ENCODE data around the gene CD38. TPM values are rescaled to one million over a fixed set of nuclear protein-coding genes. Genes with fewer than 3 reads are reported as not detected.

The CD38 gene
- total RNA-seq, 1 donor from 2014 or later, result not detected

DNA sequence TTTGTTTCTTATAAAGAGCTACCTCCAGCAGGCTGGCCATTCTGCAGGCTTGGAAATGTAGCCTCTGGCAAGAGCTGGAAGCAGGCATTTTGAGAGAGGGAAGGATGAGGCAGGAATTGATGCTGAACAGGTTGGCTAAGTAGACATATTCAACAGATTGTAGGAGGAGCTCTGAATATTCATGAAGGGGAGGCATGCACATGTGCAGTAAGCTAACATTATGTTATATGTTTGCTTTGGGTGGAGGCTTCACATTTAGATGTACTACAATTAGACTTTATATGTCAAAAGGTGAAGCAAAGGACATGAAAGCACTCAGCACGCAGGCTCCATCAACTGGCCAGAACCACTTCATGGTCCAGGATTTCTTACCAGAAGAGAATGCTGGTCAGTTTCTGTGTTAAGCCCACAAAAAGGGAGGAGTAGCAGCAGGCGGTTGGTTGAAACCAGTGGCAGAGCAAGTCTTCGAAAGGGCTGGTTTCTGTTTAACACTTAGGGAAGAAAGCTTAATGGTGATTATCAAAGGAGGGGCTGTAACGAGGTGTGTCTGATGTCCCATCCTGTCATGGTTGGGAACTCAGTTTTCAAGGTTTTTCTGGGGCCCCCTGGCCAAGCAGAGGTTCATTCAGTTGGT, 105.6 kb downstream of the CD38 start:
- Histone ChIP-seq H3K4me3 (ENCODE audit: low read depth, low read length) (no peak overlapping the region), H3K27me3 (ENCODE audit: control insufficient read depth, insufficient read depth, low read length) (no peaks in the 10 kb centered on the region), H3K36me3 (ENCODE audit: control insufficient read depth, insufficient read depth, low read length) (no peaks in the 10 kb centered on the region)
- TF ChIP-seq, protein P1, sequence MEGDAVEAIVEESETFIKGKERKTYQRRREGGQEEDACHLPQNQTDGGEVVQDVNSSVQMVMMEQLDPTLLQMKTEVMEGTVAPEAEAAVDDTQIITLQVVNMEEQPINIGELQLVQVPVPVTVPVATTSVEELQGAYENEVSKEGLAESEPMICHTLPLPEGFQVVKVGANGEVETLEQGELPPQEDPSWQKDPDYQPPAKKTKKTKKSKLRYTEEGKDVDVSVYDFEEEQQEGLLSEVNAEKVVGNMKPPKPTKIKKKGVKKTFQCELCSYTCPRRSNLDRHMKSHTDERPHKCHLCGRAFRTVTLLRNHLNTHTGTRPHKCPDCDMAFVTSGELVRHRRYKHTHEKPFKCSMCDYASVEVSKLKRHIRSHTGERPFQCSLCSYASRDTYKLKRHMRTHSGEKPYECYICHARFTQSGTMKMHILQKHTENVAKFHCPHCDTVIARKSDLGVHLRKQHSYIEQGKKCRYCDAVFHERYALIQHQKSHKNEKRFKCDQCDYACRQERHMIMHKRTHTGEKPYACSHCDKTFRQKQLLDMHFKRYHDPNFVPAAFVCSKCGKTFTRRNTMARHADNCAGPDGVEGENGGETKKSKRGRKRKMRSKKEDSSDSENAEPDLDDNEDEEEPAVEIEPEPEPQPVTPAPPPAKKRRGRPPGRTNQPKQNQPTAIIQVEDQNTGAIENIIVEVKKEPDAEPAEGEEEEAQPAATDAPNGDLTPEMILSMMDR (IDR thresholded peaks at IDR 0.05; ENCODE audit: insufficient read depth, low read length, severe bottlenecking), result no peak
- DNase-seq (ENCODE audit: low read depth) (no peak), FAIRE-seq (no peak)

DNA sequence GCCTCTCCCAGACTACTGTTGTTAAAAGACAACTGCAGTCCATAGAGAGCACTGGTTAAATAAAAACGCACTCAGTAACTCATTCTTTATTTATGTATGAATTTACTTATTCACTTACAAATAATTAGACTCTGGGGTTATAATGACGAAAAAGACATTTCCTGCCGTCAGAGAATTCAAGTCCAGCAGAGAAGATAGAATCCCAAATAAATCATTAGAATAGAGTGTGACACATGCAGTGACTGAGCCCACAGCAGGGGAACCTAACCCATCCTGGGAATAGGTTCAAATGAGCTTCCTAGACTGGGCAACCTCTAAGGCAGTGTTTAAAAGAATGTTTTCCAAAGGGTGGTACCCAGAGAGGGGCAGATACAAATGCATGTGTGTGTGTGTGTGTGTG, 106.5 kb downstream of the CD38 start:
- no peak for DNase-seq (ENCODE audit: low read depth)
- no peak overlapping the region for H3K4me3 ChIP-seq (ENCODE audit: low read depth, low read length)
- TF ChIP-seq, protein P1 (IDR thresholded peaks at IDR 0.05; ENCODE audit: insufficient read depth, low read length, severe bottlenecking), result no peak
- H3K27me3 ChIP-seq (ENCODE audit: control insufficient read depth, insufficient read depth, low read length), result no peaks in the 10 kb centered on the region
- H3K36me3 ChIP-seq (ENCODE audit: control insufficient read depth, insufficient read depth, low read length), result no peaks in the 10 kb centered on the region
- no peak for FAIRE-seq

DNA sequence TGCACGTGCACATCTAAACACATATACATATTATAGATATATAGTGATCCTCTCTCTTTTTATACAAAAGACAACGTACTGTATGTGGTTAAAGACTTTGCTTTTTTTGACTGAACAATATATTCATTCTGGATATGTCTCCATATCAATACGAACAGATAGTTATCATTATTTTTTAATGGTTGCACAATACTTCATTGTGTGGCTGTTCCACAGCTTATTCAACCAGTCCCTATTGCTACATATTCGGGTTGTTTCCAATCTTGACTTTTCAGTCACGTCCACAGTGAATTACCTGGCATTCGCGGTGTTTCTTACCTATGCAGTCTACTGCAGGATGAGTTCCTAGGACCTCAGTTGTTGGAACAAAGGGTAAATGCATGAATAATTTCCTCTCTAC, 107.3 kb downstream of the CD38 start:
- no peaks in the 10 kb centered on the region for H3K27me3 ChIP-seq (ENCODE audit: control insufficient read depth, insufficient read depth, low read length)
- H3K36me3 ChIP-seq (ENCODE audit: control insufficient read depth, insufficient read depth, low read length), result no peaks in the 10 kb centered on the region
- FAIRE-seq (no peak), DNase-seq (ENCODE audit: low read depth) (no peak)
- H3K4me3 ChIP-seq (ENCODE audit: low read depth, low read length), result no peak overlapping the region
- TF ChIP-seq, protein P1 (IDR thresholded peaks at IDR 0.05; ENCODE audit: insufficient read depth, low read length, severe bottlenecking), result no peak

DNA sequence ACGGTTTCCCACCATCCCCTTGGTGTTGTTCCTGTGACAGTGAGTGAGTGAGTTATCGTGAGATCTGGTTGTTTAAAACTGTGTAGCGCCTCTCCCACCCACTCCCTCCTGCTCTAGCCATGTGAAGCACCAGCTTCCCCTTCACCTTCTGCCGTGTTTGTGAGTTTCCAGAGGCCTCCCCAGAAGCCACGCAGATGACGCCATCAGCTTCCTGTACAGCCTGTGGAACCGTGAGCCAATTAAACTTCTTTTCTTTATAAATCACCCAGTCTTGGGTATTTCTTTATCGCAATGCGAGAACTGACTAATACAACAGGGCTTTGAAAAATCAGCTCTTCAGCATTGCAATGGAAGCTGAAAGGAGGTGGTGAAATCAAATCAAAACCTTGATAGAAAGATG, 110.4 kb downstream of the CD38 start:
- Histone ChIP-seq H3K36me3 (ENCODE audit: control insufficient read depth, insufficient read depth, low read length) (no peaks in the 10 kb centered on the region), H3K27me3 (ENCODE audit: control insufficient read depth, insufficient read depth, low read length) (no peaks in the 10 kb centered on the region), H3K4me3 (ENCODE audit: low read depth, low read length) (no peak overlapping the region)
- FAIRE-seq (no peak), DNase-seq (ENCODE audit: low read depth) (no peak)
- TF ChIP-seq, protein P1 (IDR thresholded peaks at IDR 0.05; ENCODE audit: insufficient read depth, low read length, severe bottlenecking), result no peak

DNA sequence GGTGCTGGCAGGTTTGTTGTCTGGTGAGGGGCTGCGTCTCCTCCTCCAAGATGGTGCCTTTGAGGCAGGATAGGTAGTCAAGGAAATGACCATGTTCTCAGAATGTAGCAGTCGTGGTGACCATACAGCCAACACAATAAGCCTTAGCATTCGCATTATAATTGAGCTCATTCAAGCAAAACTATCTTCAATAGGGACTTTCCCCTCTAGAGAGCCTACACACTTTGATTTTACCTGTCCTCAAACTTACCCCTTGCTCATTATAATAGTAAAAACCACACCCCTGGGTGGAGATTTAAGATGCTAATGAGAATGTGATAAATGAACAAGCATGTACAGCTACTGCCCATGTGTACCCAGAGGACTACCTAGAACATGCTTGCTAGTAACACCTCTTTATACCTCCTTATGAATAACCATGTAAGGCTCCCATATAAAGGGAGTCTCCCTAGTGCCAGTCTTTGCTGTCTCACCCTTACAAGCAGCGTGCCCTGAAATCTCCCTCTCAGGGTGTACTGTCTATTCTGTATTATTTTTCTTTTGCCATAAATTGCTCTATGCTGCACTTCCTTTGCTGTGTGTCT, 112.2 kb downstream of the CD38 start:
- DNase-seq (ENCODE audit: low read depth) (no peak), FAIRE-seq (no peak)
- H3K36me3 ChIP-seq (ENCODE audit: control insufficient read depth, insufficient read depth, low read length), result no peaks in the 10 kb centered on the region
- TF ChIP-seq, protein P1 (IDR thresholded peaks at IDR 0.05; ENCODE audit: insufficient read depth, low read length, severe bottlenecking), result no peak
- H3K4me3 ChIP-seq (ENCODE audit: low read depth, low read length), result no peak overlapping the region
- no peaks in the 10 kb centered on the region for H3K27me3 ChIP-seq (ENCODE audit: control insufficient read depth, insufficient read depth, low read length)

DNA sequence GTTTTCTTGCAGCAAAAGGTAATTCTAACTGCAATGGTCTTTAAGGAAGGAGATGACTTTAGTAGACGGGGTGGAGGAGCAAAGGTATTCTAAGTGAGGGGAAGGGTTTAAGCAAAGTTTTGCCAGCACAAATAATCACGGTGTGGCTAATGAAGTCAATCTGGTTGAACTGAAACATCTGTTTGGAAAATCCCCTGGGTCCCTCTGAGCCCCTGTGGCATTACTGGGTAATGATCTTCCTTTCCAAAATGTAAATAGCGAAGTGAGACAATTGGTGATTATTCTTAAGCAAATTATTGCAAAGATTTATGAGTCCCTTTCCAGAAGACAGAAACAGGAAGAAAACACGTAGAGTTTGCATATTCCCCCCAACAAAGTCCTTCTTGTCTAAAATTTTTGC, 113.2 kb downstream of the CD38 start:
- no peaks in the 10 kb centered on the region for H3K36me3 ChIP-seq (ENCODE audit: control insufficient read depth, insufficient read depth, low read length)
- H3K27me3 ChIP-seq (ENCODE audit: control insufficient read depth, insufficient read depth, low read length), result no peaks in the 10 kb centered on the region
- TF ChIP-seq, protein P1 (IDR thresholded peaks at IDR 0.05; ENCODE audit: insufficient read depth, low read length, severe bottlenecking), result no peak
- no peak for DNase-seq (ENCODE audit: low read depth)
- no peak overlapping the region for H3K4me3 ChIP-seq (ENCODE audit: low read depth, low read length)
- FAIRE-seq, result no peak
